Neural progenitor cell (in vitro differentiated cells): Measurements from ENCODE around the gene GNG4.

ENCODE experiments used
- CTCF ChIP-seq: fragments of 200-600 bp; sonication (generic); IDR thresholded peaks from 2 replicates; pipeline ENCODE4 v1.5.1; 2017; ENCODE audit warnings: antibody characterized with exemption, mild to moderate bottlenecking
- EZH2 ChIP-seq: fragments of 200-600 bp; sonication (generic); IDR thresholded peaks from 2 replicates; pipeline ENCODE4 v1.6.1; 2017; ENCODE audit warnings: antibody characterized with exemption, mild to moderate bottlenecking, moderate library complexity

DNA sequence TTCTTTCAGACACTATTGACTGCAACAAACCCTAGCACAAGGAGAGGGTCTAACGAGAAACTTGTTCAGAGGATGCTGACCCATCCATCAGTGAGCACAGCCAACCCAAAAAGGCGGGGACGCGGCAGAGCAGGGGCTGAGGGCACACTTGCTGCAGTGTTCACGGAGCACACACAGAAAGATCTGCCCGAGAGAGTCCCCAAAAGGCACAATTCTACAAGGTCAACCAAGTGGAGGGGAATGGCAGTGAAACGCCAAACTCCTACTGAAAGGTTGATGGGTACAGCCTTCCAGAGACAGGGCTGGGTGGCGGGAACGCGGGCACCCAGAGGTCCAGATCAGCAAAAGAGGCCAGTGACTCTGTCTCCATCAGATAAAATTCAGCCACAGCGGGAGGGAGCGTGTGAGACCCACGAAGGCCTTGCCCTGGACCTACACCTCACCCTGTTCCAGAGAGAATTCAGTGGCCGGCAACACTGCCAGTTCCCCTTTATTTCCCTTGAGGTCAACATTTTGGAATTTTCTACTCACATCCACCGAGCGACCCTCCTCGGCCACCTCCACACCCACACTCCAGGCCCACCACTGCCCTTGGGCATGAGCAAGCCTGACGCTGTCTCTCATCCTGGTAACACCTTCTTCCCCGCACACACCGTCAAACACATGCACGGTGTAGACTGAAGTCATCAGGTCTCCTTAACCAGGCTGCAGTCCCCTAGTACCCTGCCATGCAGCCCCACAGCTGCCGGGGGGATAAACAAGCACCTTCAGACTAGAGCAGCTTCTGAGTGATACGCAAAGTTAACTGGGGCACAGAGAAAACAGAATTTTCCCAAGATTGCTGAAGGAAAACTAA, 5.5 kb downstream of the GNG4 start:
- TF ChIP-seq CTCF (no peak), EZH2 (no peak)
